DMS114 treated with DMSO at 0.1 percent for 48 hours (cell line): ENCODE measurements around the gene SH3RF3.
"Not testable (repeated sequence)": the region's sequence is repeated elsewhere in the genome, so short reads cannot be mapped to it uniquely, and the experiment has no call there.

Source experiments
- DNase-seq: peaks from one replicate; lab custom pipeline; 2025; ENCODE audit not compliant: unreplicated experiment; lab: John Stamatoyannopoulos, UW

Gene SH3RF3

DNA sequence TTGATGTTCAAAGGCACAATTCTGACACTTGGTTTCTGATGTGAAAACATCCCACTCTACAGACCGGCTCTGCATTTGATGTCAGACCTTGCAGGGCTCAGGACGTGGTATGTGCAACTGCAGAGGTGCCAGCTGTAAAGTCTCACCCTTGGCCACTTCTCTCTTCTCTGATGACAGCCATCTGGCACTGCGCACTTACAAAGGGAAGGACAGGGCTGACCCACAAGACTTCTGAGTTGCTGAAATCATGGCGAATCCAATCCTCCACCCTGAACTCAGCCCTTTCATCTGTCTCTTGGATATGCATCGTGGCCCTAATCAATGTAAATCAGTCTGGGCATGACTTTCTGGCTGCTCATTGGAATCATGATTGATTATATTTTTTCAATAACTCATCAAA is 402.2 kb downstream of the SH3RF3 start:
- no peak for DNase-seq

DNA sequence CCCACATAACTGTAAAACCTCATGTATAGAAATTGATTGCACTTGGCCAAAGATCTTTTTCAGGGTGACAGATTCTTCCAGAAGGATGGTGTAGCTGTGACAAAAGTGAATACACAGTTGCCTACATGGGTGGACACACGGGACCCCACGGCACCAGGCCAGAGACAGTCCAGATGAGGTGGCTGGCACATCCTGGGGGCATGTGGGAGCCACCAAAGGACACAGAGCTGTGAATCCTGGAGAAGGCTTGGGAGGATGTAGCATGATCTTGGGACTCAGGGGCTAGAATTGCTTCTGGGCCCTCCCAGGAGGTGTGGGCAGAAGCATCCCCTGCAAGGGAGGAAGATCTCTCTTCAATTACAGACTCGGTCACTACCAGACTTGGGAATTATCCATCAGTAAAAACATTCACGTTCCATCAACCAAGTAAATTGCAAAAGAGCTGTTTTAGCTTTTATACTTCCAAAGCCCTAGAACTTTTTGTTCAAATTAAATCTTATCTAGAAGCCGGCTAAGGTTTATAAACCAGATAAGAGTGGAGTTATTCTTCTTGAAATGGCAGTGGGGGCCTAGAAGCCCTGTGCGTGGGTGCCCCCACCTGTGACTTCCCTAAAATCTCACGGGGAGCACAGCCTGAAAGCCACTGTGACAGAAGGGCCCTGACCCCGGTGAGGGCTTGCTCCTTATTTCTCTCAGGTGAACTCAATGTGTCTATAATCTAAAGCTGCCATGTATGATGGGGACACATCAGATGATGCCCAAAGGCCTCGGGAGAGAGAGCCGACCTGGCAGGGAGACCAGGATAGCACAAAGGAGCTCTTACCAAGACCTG is 403.1 kb downstream of the SH3RF3 start:
- DNase-seq: no peak

DNA sequence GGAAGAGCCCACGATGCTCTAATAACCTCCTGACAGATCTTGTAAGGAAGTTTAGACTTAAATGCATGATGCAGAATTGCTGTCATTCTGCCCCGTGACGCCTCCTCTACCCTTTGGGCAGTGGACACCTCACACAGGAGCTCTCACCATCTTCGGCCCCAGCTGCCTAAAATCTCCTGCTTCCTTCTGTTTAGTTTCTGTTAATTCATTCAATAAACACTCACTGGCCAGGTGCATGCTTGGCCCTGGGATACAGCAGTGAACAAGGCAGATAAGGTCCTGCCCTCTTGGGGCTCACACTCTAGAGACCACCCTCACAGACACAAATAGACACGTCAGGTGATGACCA is 403.7 kb downstream of the SH3RF3 start:
- no peak for DNase-seq

DNA sequence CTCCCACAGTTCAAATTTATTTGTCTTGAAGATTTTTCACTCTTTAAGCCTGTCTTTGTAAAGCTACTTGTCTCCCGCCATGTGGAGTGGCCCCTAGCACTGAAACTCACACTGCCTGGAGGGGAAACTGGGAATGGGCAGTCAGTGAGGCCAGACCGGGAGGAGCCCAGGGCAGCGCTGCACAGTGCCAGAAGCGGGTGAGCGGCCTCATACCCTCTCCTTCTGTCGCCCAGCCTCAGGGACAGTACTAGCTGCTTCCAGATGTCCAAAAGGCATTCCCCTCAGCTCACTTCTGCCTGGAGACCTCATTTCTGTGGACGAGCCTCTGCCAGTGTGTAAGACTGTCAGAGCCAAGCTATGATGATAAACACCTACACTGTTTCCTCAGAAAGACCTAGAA is 404.8 kb downstream of the SH3RF3 start:
- DNase-seq: no peak

DNA sequence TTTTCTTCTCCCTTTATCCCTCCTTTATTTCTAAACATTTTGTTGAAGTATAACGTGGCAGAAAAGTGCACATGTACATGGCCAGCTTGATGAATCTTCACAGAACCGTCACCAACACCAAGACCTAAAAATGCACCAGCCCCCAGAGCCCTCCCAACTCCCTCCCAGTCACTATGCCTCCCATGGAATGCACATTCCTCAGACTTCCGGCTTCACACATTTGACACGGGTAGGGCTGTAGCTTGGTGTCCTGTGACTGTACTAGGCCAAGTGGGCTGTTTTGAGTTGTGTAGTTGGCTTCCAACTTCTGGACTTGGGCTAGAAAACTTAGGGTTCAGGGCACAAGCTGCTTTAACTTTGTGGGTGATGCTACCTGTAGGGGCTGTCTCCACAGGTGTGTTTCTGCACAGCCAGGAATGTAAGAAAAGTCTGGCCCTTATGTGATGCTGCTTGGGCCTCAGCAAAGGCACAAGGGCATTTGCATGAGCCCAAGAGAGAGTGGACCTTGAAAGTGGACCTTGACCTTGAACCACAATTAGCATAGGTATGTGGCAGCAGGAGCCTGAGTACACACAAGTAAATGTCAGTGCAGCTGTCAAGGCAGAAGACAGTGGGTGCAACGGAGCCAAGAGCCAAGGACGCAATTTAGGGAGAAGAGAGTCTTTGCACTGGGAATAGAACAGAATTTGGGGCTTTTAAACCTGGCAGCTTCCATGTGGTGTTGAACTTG is 406.4 kb downstream of the SH3RF3 start:
- no peak for DNase-seq

DNA sequence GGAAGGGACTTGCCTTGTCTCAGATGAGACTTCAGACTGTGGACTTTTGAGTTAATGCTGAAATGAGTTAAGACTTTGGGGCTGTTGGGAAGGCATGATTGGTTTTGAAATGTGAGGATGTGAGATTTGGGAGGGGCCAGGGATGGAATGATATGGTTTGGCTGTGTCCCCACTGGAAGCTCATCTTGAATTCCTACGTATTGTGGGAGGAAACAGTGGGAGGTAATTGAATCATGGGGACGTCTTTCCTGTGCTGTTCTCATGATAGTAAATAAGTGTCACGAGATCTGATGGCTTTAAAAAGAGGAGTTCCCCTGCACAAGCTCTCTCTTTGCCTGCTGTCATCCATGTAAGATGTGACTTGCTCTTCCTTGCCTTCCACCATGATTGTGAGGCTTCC is 407.6 kb downstream of the SH3RF3 start:
- DNase-seq: not testable (repeated sequence)

DNA sequence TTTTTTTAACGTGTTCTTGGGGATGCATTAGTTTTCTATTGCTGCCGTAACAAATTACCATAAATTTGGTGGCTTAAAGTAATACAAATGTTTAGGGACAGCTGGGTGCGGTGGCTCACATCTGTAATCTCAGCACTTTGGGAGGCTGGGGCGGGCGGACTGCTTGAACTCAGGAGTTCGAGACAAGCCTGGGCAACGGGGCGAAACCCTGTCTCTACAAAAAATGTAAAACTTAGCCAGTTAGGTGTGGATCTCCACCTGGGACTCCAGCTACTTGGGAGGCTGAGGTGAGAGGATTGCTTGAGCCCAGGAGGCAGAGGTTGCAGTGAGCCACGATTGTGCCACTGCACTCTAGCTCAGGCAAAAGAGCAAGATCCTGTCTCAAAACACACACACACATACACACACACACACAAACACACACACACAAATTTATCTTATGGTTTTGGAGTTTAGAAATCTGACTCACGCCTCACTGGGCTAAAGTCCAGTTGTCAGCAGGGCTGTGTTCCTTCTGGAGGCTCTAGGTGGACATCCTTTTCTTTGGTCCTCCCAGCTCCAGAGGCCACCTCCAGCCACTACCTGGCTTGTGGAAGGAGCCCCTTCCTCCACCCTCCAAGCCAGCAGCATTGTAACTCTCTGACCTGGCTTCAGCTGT is 408.7 kb downstream of the SH3RF3 start:
- no peak for DNase-seq

DNA sequence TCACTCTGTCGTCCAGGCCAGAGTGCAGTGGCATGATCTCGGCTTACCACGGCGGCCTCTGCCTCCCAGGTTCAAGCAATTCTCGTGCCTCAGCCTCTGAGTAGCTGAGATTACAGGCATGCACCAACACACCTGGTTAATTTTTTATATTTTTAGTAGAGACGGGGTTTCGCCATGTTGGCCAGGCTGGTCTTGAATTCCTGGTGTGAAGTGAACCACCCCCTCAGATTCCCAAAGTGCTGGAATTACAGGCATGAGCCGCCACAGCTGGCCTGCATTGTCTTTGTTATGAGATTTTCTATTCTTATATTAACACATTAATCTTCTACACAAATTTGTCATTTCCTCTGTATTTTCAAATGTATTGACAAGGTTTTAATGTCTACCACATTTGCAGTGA is 409.5 kb downstream of the SH3RF3 start:
- DNase-seq: no peak

DNA sequence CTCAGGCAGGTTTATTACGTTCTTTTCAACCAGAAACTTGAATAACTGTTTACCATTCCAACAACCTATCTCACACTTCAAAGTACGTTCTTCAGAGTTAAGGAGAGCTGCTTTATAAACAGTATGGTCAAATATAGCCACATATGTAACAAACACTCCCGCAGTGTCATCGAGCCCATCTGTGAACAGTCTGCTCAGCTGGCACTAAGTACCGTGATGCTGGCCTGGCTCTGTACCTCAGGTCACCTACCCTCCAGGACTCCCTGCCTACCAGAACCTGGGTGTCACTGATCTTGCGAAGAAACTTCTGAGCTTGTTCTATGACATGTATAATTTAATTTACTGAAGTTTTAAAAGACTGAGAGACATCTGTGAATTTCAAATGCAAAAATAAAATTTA is 413.4 kb downstream of the SH3RF3 start:
- no peak for DNase-seq

DNA sequence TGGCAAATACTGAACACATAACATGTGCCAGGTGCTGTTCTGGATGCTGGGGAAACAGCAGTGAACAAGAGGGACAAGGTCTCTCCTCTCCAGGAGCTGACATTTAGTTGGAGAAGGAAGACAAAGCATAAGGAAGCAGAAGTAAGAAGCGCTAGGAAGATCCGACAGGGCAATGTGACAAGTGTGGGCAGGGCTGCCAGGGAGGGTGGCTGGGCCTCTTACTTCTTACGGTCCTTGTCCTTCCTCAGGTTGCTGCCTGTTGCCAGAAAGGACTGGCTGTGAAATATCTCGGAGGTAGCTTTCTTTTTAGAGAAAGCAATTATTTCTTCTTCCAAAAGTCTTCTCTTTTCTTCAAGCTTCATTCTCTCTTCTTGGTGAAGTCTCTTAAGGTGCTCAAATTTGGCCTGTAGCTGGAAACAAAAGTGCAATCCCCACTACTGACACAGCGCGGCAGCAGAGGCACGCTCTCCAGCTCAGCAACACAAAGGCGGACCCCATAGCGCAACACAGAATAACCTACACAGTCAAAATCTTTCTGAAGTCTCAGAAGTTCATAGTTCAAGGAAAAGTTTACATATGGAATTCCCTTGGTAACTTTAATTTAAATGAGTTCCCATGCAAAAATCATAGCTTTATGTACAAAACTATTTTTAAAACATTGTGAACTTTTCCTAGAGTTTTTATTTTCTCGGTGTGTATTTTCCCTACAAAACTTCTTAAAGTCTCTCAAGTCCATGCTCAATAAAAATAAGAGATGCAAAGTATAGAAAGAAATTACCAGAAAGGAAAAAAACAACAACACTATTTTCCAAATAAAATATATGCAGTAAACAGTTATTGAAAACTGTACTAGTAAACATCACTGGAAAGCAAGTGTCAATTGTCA is 417.1 kb downstream of the SH3RF3 start:
- DNase-seq: peak; percentile 12

DNA sequence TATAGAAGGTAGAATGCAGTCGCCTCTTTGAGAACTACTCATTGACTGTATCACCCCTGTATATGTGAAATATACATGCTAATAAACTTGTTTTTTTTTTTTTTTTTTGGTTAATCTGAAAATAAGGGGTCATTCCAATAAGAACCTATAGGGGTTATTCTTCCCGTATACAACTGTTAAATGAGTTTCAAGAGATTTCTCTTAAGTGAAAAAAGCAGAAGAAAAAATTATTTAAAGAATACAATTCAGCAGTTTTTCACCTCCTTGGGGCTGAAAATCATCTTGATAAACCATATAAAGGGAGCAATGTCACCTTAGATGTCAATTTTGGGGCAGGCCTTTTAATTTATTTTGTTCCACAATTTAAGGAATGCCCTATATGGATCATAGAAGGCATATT is 418.3 kb downstream of the SH3RF3 start:
- no peak for DNase-seq

DNA sequence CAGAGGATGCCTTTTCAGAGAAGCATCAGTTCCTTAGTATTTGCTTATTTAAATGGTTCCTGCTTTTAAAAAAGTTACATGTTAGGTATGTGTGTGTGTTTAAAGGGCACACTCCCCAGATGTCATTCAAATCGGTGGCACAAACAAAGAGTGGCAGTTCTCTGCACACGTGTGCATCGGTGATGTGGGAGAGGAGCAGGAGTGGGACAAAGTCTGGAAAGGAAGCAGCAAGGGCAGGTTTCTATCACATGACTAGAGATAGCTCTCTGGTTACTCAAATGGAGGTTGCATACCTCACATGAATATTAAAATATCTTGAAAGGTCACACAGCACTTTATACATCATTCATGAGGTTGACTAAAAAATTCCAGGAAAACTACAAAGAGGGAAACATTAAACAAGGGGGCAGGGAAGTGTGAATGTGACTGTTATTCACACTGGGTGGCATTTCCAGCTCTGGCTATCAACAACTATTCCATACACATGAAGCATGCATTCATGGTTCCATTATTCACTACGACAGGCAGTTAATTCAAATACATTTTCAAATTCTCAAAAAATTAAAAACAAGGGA is 420.1 kb downstream of the SH3RF3 start:
- no peak for DNase-seq
